Measurements from ENCODE around the gene TRAF7.
"Not testable (repeated sequence)": the region's sequence is repeated elsewhere in the genome, so short reads cannot be mapped to it uniquely, and the experiment has no call there.

TRAF7 gene

GRCh38 chr16:2155091-2155950, at the start of gene TRAF7:
TSS of gene TRAF7 (plus strand) at chr16:2155782. CDS start at chr16:2163921, 8,139 bp downstream.
- DNase-seq = peak; percentile 97

GRCh38 chr16:2106211-2106610, 49.4 kb upstream of the TRAF7 start:
- DNase-seq = not testable (repeated sequence)

- not testable (repeated sequence) for DNase-seq
These were observed 48.3 kb upstream of the TRAF7 start for GRCh38 chr16:2107121-2107790.

- DNase-seq = not testable (repeated sequence)
These were observed 47.8 kb upstream of the TRAF7 start for GRCh38 chr16:2107791-2108125.

GRCh38 chr16:2108446-2109270, 46.9 kb upstream of the TRAF7 start:
- not testable (repeated sequence) for DNase-seq

GRCh38 chr16:2109271-2109580, 46.4 kb upstream of the TRAF7 start:
- not testable (repeated sequence) for DNase-seq

GRCh38 chr16:2109872-2110271, 45.7 kb upstream of the TRAF7 start:
- DNase-seq = not testable (repeated sequence)

GRCh38 chr16:2110332-2111008, 45.1 kb upstream of the TRAF7 start:
- DNase-seq = not testable (repeated sequence)

GRCh38 chr16:2111009-2111353, 44.6 kb upstream of the TRAF7 start:
- not testable (repeated sequence) for DNase-seq

- not testable (repeated sequence) for DNase-seq
These were observed 43.9 kb upstream of the TRAF7 start for GRCh38 chr16:2111412-2112335.

GRCh38 chr16:2112539-2113106, 43.0 kb upstream of the TRAF7 start:
- DNase-seq = not testable (repeated sequence)

GRCh38 chr16:2114225-2114624, 41.4 kb upstream of the TRAF7 start:
- not testable (repeated sequence) for DNase-seq

GRCh38 chr16:2114885-2115590, 40.5 kb upstream of the TRAF7 start:
- not testable (repeated sequence) for DNase-seq

GRCh38 chr16:2115591-2115973, 40.0 kb upstream of the TRAF7 start:
- DNase-seq = no peak

- not testable (repeated sequence) for DNase-seq
These were observed 39.2 kb upstream of the TRAF7 start for GRCh38 chr16:2116428-2116827.

GRCh38 chr16:2117341-2117740, 38.2 kb upstream of the TRAF7 start:
- DNase-seq = not testable (repeated sequence)

- DNase-seq = not testable (repeated sequence)
These were observed 37.4 kb upstream of the TRAF7 start for GRCh38 chr16:2117960-2118722.

GRCh38 chr16:2121325-2121724, 34.3 kb upstream of the TRAF7 start:
- peak; percentile 52 for DNase-seq

GRCh38 chr16:2121853-2122252, 33.7 kb upstream of the TRAF7 start:
- no peak for DNase-seq

- no peak for DNase-seq
These were observed 33.2 kb upstream of the TRAF7 start for GRCh38 chr16:2122429-2122828.
